GM19455 (cell line): Measurements from ENCODE around the gene GRIK4.
A peak's percentile ranks its signal among the peaks of the same experiment; 100 is the strongest.
"Not testable (repeated sequence)": the region's sequence is repeated elsewhere in the genome, so short reads cannot be mapped to it uniquely, and the experiment has no call there.

Source experiments
- ATAC-seq: cut with Tn5 transposase; IDR thresholded peaks from one replicate; pipeline ENCODE4 v1.9.1; 2021; ENCODE audit not compliant: unreplicated experiment

Gene GRIK4

GRCh38 chr11:120597250-120598215 is 86.0 kb downstream of the GRIK4 start:
- ATAC-seq, result no peak

GRCh38 chr11:120598517-120599257 is 87.1 kb downstream of the GRIK4 start:
- ATAC-seq, result no peak

GRCh38 chr11:120599816-120600420 is 88.4 kb downstream of the GRIK4 start:
- ATAC-seq, result no peak

GRCh38 chr11:120601536-120601935 is 90.0 kb downstream of the GRIK4 start:
- ATAC-seq, result no peak

GRCh38 chr11:120603071-120603470 is 91.5 kb downstream of the GRIK4 start:
- no peak for ATAC-seq

- ATAC-seq, result no peak
These were observed 93.9 kb downstream of the GRIK4 start for GRCh38 chr11:120605469-120605868.

- no peak for ATAC-seq
These were observed 94.9 kb downstream of the GRIK4 start for GRCh38 chr11:120606211-120607010.

- ATAC-seq, result no peak
These were observed 96.5 kb downstream of the GRIK4 start for GRCh38 chr11:120608061-120608460.

- ATAC-seq, result no peak
These were observed 97.2 kb downstream of the GRIK4 start for GRCh38 chr11:120608760-120609211.

- no peak for ATAC-seq
These were observed 98.6 kb downstream of the GRIK4 start for GRCh38 chr11:120610111-120610510.

- ATAC-seq, result no peak
These were observed 100.0 kb downstream of the GRIK4 start for GRCh38 chr11:120611581-120611980.

- ATAC-seq, result peak; percentile 92
These were observed 101.1 kb downstream of the GRIK4 start for GRCh38 chr11:120612513-120613263.

GRCh38 chr11:120613264-120614226 is 102.0 kb downstream of the GRIK4 start:
- ATAC-seq, result peak; percentile 60

- ATAC-seq, result no peak
These were observed 103.8 kb downstream of the GRIK4 start for GRCh38 chr11:120615391-120615790.

- no peak for ATAC-seq
These were observed 106.9 kb downstream of the GRIK4 start for GRCh38 chr11:120618399-120618798.

GRCh38 chr11:120622189-120622875 is 110.8 kb downstream of the GRIK4 start:
- ATAC-seq, result no peak

GRCh38 chr11:120624992-120625391 is 113.4 kb downstream of the GRIK4 start:
- ATAC-seq, result not testable (repeated sequence)

GRCh38 chr11:120625565-120625964 is 114.0 kb downstream of the GRIK4 start:
- no peak for ATAC-seq
